ENCODE results near the gene PSMC6.
A peak's percentile ranks its signal among the peaks of the same experiment; 100 is the strongest.

Gene PSMC6

GRCh38 chr14:52694761-52695480, 12.1 kb upstream of the PSMC6 start:
- peak; percentile 56 for DNase-seq (ENCODE audit: low read depth)
- TF ChIP-seq CTCF (conservative IDR thresholded peaks at IDR 0.05; ENCODE audit: control insufficient read depth, insufficient read depth, low read depth, low read length) = no peak
- H3K4me3 ChIP-seq (ENCODE audit: control insufficient read depth, low read depth, low read length) = peak overlapping the region; percentile 75

GRCh38 chr14:52695481-52696091, 11.4 kb upstream of the PSMC6 start, which contains the start of gene ERO1A:
TSS of gene ERO1A (minus strand) at chr14:52695558. CDS start at chr14:52695481, 77 bp downstream.
- H3K4me3 ChIP-seq (ENCODE audit: control insufficient read depth, low read depth, low read length) = peak within 1 kb of the TSS; percentile 75
- peak; percentile 84 for DNase-seq (ENCODE audit: low read depth)
- no peak for TF ChIP-seq CTCF (conservative IDR thresholded peaks at IDR 0.05; ENCODE audit: control insufficient read depth, insufficient read depth, low read depth, low read length)

GRCh38 chr14:52700701-52701172, 6.3 kb upstream of the PSMC6 start:
- no peak for TF ChIP-seq CTCF (conservative IDR thresholded peaks at IDR 0.05; ENCODE audit: control insufficient read depth, insufficient read depth, low read depth, low read length)
- DNase-seq (ENCODE audit: low read depth) = peak; percentile 9
- H3K4me3 ChIP-seq (ENCODE audit: control insufficient read depth, low read depth, low read length) = no peak overlapping the region

GRCh38 chr14:52701223-52701622, 5.8 kb upstream of the PSMC6 start:
- peak; percentile 12 for DNase-seq (ENCODE audit: low read depth)
- no peak for TF ChIP-seq CTCF (conservative IDR thresholded peaks at IDR 0.05; ENCODE audit: control insufficient read depth, insufficient read depth, low read depth, low read length)
- no peak overlapping the region for H3K4me3 ChIP-seq (ENCODE audit: control insufficient read depth, low read depth, low read length)

- H3K4me3 ChIP-seq (ENCODE audit: control insufficient read depth, low read depth, low read length) = no peak overlapping the region
- TF ChIP-seq CTCF (conservative IDR thresholded peaks at IDR 0.05; ENCODE audit: control insufficient read depth, insufficient read depth, low read depth, low read length) = no peak
- peak; percentile 98 for DNase-seq (ENCODE audit: low read depth)
These were observed 3.8 kb upstream of the PSMC6 start for GRCh38 chr14:52703225-52703624.

GRCh38 chr14:52703664-52704063, 3.3 kb upstream of the PSMC6 start:
- TF ChIP-seq CTCF (conservative IDR thresholded peaks at IDR 0.05; ENCODE audit: control insufficient read depth, insufficient read depth, low read depth, low read length) = no peak
- no peak overlapping the region for H3K4me3 ChIP-seq (ENCODE audit: control insufficient read depth, low read depth, low read length)
- DNase-seq (ENCODE audit: low read depth) = no peak
